ENCODE measurements around the gene CACNA1C.

CACNA1C gene

DNA sequence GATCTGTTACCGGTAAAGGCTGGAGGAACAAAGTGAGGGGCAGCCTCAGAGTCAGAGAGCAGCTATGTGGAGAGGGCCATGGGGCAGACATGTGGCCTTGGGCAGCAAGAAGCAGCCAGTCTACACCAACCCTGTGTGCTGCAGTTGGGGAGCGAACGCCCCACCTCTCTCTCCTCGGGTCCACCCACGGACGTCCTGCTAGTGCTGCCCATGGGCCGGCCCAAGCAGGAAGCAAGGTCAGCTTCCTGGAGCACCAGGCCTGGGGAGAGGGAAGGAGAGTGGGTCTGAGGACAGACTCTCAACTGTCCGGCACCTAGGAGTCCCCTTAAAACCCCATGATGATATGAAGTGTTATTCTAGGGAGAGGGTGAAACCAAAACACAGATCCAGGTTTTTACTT lies 487.2 kb downstream of the CACNA1C start:
- no peak for DNase-seq

DNA sequence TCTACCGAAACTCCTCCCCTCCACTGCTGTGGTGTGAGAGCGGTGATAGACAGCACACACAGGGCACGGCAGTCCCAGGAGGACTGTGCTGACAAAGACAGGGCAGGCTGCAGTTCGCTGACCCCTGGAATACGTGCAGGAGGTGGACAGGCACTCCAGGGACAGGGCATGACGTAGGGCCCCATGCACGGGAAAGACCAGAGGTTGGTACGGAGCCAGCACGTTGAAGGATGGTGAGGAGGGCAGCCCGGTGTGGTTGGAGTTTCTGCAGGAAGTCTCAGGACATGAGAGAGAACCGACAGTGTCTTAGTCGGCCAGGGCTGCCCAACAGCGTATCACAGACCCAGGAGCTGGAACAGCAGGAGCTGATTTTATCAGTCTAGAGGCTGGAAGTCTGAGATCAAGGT lies 487.8 kb downstream of the CACNA1C start:
- DNase-seq: no peak

DNA sequence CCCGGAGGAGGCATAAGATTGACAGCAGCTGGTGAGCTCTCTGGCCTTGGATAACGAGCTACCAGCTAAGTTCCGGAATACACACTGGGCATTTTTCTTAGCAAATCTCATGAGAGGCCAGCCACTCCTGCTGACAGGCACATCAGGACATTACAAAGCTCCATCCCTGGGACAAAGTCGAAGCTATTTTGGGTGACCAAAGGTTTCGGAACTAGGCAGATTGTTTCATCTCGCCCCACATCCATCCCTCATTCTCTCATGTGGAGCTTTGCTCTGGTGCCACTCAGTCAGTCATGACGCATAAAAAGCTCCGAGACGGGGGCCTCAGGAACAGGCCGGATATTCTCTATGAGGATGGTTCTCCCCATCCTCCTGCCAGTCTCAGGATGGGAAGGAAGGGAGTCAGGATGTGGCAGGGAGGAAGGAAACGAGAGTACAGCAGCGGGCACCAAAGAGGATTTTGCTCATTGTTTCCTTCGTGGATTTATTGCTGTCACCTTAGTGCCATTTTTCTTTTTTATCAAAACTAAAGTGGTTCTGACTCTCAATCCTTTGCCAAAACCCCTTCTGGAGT lies 488.9 kb downstream of the CACNA1C start:
- DNase-seq: no peak

DNA sequence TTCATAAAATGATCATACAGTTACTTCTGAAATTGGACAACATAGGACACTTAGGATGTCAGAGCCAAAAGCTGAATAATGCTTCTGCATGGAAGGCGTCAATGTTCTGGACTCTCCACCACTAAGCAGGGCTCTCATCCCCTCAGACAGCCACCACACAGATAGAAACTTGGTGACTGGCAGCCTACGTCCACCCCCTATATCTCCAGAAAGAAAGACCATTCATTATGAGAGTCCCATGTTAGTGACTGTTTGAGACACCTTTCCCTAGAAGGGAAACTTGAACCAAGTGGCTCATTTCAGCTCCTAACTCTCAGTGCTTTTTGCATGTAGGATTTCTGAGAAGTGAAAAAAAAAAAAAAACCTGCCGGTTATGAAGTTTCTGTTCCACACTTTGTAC lies 491.0 kb downstream of the CACNA1C start:
- no peak for DNase-seq

DNA sequence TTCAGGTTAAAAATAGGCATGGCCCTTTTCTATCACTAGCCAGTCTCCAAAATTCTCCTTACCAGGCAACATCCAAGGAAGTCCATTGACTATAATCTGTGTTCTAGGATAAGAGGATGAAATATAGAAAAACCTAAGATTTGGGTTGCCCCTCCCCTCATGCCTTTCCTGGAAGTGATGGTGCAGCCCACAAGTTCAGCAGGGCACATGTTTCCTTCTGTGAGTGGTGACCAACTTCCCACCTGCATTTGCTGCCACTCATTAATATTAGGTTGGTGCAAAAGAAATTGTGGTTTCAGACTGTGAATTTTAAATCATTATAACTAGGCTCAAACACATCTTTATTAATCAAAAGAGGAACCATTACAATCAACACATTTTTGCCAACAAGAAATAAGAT lies 491.4 kb downstream of the CACNA1C start:
- DNase-seq: no peak

DNA sequence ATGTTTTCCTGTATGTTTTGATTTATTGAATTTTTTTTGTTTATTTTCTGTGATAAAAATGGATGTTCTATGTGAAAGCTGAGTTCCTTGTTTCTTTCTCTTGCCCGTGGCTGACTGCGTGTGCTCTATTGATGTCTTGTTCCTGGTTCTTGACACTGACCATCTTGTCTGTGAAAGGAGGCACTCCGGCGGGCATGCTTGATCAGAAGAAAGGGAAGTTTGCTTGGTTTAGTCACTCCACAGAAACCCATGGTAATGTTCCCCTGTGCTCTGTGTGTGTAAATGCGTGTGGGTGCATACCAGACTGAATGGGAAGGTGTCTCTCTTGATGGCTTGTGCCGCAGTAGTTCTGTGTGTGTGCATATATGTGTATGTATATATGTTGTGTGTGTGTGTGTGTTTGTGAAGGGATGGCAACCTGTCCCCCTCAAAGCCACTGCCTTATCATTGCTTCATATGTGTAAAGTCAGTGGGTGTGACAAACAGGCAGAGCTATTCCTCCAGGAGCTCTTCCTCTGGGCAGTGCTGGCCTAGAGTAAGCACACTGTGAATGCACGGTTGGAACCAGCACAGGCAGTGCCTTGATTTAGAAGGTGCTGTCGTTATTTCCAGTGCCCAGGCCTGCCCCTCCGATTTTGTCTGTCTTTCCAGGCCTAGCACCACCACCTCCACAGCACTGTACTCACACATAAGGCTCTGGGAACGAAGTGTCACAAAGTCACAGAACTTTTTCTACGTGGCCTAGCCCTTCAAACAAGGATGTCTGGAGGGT lies 494.7 kb downstream of the CACNA1C start:
- DNase-seq: no peak

DNA sequence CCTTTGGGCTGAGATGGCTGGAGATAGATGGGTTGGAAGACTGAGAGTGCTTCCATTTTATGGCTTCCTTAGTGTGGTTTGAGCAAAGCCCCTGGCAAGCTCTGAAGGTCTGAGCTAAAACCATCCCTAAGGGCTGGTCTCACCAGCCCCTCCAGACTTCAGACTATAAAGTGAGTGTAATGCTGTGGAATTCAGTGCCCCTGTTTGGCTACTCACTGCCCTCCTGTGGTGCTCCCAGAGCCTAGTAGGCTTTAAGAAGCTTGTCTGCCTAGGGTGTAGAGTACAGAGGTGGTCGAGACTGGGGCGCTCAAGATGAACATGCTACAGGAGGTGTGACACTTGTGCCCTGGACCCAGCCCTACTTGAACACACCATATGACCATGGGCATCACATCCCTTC lies 495.3 kb downstream of the CACNA1C start:
- DNase-seq: no peak

DNA sequence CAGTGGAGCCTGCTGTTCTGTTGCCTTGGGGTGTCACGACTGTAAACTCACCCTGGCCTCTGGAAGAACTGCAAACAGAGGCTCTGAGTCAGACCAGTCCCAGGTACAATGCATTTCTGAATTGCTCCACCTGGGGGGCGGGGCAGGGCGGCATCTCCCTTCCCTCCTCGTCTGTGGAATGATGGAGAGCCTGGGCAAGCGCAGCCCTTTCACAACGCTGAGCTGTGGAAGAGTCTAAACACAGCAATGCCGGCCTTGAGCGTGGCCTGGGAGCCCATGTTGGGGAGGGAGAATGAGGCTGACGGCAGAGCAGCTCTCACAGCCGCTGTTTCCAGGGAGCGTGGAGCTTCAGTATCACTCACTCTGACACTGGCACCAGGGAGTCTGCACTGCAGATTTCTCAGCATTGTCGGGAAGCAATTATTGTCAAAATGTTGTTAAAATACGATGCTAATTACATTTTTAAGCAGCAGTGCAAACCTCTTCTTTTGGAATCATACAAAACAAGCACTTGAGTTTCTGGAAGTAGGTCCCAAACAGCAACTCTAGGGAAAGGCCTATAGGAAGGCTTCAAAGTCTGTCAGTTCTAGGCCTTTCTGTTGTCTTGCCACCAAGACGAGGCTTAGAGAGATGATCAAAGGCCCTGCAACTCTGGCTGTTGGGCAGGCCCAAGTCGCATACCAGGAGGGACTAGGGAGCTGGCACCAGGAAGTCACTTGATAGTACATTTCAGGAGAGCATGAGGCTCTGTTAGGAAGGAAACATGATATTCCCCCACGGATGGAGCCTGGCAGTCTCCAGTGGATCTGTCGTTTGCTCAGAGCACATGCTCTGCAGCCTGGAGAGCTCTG lies 498.0 kb downstream of the CACNA1C start:
- DNase-seq: no peak

DNA sequence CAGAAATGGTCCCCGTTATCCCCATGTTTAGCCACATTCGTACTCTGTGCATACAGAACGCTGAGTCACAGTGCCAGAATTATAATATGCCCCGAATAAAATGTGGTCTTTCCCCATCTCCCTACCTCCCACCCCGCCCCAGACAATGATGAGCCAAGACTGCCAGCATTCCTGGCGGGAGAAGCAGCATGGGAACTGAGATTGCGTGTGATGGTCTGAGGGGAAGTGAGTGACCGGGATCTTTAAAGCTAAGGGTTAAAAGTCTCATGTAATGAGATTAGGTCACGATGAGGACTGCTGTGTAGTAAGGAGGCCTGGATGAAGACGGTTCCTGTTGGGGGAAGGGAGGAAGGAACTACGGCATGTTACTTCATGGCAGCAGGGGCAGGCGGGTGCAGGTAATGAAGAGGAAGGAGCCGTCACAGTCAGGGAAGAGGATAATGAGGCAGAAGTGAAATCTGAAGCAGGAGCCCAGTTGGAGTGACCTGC lies 498.7 kb downstream of the CACNA1C start:
- DNase-seq: no peak

DNA sequence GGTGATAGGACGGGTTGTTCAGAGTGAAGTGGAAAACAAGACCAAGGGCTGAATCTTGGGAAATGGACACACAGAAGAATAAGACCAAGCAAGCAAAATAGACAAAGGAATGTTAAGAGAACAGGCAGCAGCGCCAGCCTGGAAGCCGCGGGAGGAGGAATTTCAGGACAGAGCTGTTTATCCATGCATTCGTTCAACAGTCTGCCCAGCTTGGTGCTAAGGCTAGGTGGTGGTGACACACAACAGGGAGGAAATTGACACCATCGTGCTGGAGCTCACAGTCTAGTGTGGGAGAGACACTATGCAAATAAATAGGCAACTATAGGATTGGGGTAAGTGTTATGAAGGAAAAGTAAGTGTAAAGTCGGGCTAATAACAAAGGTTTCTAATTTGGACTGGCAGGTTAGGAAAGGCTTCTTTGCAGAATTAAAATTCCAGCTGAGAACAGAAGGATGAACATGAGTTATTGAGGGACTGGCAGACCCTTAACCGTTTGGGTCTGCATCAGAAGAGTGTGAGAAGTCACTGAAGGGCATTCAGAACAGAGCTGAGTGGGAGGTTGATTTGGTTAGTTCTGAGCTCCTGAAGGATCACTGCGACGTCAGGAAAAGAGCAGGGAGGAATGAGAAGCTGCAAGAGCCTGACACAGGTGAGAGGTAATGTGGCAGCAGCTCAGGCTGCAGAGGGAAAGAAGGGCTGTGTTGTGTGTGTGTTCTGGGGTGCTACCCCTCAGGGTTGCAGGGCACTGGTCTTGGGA lies 499.4 kb downstream of the CACNA1C start:
- DNase-seq: no peak

DNA sequence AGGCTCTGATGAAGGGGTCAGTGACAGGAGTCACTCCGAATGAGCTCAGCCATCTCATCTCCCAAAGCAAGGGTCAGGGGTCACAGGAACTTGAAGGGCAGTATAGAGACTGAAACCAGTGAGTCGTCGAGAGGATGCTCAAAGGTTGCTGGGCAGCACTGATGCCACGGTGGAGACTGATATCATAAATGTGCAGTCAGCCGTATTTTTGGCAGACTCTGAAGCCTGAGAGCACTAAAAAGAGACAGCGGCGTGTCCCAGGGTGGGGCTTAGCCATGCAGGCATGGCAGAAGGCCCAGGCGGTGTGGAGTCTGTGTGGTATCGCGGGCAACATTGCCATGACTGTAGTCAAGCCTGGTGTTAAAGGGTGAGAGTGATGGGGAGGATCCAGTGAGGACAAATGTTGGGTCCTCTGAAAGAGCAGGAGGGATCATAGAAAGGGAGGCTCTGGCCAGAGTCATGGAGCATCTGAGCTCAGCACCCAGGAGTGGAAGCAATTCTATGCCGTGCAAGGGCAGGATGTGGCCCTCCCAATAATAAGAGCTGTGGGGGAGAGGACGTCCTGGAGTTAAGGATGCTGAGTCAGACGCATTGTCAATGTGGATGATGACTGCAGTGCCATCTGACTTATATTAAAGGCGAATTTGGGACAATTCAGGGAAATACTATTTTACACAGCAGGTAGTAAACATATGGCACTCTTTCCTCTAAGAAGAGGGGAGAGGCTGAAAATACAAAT lies 500.8 kb downstream of the CACNA1C start:
- no peak for DNase-seq

DNA sequence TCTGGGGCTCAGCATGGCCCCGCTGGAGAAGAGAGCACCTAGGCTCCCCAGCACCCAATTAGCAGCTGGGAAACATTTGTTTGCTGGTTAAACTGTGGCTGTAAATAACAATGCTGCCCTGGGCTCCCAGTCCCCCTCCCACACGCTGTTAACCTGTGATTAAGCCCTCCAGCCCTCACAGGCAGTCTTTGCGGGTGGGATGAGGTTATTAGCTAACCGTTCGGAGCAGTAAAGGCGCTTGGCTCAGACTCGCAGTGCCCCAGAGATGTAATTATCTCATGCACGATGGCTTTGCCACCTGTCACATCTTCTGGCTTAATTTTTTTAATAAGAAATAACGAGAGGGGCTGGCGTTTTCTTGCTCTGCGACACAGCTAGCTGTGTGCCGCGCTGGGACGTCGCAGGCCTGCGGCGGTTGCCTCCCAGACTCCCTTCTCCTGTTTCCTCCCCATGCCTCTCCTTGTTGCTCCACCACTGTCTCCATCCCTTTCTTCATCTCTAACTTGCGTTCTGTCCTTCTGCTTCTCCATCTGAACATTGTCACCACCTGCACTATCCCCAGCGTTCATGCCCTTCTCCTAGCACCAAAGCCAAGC lies 502.8 kb downstream of the CACNA1C start:
- no peak for DNase-seq

DNA sequence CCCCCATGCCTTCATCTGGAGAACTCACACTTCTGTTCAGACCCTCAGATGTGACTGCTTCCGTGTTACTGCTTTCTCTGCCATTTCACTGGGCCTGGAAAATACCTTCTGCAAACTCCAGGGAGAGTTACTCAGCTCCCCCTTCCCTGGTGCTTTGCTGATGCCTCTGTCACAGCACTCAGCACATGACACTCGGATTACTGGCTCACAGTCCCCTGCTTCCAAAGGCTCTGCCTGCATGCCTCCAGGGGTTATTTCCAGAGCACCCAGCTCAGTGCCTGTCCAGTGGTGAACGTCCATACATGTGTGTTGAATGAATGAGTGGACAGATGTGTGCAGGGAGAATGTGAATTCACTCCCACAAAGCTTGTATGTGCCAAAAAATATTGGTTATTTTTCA lies 504.8 kb downstream of the CACNA1C start:
- DNase-seq: no peak

DNA sequence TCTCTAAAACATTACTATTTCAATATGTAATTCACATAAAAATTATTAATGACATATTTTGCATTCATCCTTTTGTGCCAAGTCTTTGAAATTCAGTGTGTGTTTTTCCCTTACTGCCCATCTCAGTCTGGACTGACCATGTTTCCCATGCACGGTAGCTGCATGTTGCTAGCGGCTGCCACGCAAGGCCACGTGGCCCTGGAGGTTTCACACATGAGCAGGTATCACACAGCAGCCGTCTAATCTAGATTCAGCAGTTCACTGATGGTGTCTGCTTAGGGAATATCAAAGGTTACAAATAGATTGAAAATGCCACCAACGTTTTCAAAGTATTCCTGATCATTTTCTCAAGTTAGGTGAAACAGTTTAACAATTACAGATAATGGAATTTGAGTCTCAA lies 507.1 kb downstream of the CACNA1C start:
- no peak for DNase-seq

DNA sequence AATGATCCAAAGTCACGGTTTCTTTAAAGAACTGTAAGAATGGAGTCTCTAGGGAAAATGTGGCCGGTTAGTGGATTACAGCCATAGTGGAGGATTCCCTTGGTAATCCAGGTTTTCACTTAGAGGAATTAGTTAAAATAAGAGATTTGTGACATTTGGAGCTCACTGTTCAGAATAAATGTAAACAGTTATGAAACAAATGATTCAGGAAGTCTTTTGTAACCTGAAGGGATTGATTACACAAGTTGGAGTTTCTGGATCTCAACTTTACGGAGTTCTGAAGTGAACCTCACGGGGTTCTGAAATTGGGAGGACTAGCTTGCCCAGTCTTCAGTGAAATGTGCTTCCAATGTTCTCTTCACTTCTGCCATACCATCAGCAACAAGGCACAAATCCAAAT lies 507.6 kb downstream of the CACNA1C start:
- DNase-seq: no peak

DNA sequence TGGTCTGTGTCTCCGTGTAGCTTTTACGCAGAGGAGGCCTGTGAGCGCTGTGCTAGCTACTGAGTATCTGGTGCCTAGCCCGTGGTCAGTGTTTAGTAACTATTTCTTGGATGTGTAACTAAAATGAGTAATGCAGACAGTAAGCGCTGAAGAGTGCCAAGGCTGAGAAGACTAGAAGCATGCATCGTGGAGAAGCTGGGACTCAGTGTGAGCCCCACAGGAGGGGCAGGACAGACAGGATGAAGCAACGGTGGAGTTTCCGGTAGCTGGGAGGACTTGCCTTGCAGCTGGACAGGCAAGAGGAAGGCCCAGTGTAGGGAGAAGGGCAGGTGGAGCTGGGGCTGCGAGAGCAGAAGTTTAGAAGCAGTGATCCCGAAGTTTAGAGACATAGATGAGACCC lies 508.6 kb downstream of the CACNA1C start:
- DNase-seq: no peak

DNA sequence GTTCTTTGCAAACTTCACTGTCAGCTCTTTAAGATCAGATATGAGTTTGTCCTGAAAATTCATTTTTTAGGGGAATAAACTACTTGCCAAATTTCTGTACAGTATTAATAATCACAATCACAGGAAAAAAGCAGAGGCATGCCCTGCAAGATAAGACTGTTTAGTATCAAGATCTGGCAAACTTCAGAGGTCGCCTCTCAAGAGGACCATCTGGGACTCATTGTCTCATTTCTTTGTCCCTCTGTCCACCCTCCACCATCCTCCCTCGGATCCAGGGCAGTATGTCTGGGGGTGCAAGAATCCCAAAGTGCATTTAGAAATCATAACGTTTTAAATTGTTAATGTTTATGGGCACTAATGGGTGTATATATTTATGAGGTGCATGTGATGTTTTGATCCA lies 509.6 kb downstream of the CACNA1C start:
- DNase-seq: no peak

DNA sequence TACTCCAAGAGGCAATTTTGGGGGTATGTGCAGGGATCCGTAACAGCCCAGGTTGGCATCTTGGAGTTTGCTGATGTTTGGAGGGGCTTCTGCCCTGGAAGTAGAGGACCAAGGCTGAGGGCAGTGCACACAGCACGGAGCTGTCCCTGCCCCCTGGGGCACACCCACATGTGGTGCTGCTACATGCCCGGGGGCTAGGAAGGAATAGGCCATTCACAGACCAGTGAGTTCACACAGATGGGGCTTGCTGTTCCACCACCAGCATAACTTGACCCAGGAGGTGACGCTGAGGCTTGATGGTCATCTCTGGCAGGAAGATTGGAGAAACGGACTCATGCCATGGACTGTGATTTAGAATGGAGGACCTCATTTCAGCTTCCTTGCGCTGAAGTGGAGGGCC lies 510.9 kb downstream of the CACNA1C start:
- DNase-seq: no peak

DNA sequence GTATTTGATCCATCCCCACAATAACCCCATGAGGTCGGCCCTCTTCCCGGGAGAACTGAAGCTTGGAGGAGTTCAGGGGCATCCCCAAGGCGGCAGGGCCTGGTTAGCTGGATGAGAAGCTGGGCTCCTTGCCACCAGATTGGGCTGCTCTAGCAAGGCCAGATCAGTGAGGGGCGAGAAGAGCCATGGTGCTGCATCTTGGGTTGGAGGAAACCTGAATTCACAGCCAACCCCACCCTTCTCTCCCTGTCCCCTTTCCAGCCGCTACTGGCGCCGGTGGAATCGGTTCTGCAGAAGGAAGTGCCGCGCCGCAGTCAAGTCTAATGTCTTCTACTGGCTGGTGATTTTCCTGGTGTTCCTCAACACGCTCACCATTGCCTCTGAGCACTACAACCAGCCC lies 513.4 kb downstream of the CACNA1C start:
- no peak for DNase-seq

DNA sequence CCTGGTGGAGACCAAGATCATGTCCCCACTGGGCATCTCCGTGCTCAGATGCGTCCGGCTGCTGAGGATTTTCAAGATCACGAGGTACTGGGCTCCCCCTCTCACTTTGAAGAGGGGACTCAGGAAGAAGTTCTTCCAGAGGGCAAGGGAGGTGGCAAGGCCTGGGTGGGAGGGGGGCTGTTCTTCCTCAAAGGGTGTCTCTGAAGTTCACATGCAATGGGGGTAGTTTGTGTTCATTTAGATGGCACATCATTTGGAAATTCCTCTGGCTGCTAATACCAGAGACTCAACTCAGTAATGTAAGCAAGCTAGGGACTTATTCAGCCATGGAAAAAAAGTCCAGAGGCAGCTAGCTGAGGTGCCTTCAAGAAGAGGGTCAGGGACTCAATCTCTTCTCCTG lies 514.9 kb downstream of the CACNA1C start:
- no peak for DNase-seq

DNA sequence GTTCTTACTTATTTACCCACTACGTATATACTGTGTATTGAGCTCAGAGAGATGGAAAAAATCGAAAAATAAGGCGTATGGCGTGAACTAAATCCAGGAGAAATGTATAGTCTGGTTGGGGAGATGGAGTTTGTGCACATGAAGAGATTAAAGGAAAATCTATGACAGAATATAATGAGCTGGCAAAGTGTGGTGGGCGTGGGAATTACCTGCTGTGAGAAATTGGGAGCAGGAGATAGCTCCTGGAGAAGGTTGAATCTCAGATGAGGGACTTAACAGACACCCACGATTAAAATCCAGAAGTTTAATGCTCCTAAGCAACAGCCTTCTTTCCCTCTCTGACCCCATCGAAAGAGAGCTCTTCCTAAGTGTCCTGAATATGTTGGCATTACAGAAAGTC lies 517.8 kb downstream of the CACNA1C start:
- no peak for DNase-seq

All from activated gamma-delta T cell (primary cell).